Fibroblast of peridontal ligament (primary cell): ENCODE data around the gene RRAGB.
"Not testable (repeated sequence)": the region's sequence is repeated elsewhere in the genome, so short reads cannot be mapped to it uniquely, and the experiment has no call there.

Experiments
- DNase-seq: peaks from one replicate; pipeline ENCODE4 v3.0.0-alpha.2; 2010; ENCODE audit errors: extremely low read depth

The RRAGB gene, protein sequence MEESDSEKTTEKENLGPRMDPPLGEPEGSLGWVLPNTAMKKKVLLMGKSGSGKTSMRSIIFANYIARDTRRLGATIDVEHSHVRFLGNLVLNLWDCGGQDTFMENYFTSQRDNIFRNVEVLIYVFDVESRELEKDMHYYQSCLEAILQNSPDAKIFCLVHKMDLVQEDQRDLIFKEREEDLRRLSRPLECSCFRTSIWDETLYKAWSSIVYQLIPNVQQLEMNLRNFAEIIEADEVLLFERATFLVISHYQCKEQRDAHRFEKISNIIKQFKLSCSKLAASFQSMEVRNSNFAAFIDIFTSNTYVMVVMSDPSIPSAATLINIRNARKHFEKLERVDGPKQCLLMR

GRCh38 chrX:55717521-55718497, at the start of gene RRAGB:
TSS of gene RRAGB (plus strand) at chrX:55717749. CDS start at chrX:55718328, 579 bp downstream.
- peak; percentile 90 for DNase-seq

DNA sequence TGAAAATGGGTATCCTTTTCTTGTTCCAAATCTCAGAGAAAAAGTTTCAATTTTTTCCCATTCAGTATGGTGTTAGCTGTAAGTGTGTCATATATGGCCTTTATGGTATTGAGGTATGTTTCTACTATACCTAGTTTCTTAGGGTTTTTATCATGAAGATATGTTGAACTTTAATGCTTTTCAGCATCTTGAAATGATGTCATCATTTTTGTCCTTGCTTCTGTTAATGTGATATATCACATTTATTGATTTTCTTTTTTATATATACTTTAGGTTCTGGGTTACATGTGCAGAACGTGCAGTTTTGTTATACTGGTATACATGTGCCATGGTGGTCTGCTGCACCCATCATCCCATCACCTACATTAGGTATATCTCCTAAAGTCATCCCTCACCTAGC, 49.5 kb upstream of the RRAGB start:
- no peak for DNase-seq

DNA sequence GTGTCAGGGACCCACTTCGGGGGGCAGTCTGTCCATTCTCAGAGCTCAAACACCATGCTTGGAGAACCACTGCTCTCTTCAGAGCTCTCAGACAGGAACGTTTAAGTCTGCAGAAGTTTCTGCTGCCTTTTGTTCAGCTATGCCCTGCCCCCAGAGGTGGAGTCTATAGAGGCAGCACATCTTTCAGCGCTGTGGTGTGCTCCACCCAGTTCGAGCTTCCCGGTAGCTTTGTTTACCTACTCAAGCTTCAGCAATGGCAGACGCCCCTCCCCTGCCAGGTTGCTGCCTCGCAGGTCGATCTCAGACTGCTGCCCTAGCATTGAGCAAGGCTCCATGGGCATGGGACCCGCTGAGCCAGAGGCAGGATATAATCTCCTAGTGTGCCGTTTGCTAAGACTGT, 29.0 kb upstream of the RRAGB start:
- DNase-seq, result not testable (repeated sequence)

GRCh38 chrX:55695227-55696018, 22.1 kb upstream of the RRAGB start:
- DNase-seq, result no peak

- no peak for DNase-seq
These were observed 20.2 kb upstream of the RRAGB start for GRCh38 chrX:55697381-55697780.

GRCh38 chrX:55702671-55703070, 14.9 kb upstream of the RRAGB start:
- DNase-seq, result no peak

- not testable (repeated sequence) for DNase-seq
These were observed 14.1 kb upstream of the RRAGB start for GRCh38 chrX:55703436-55703835.

DNA sequence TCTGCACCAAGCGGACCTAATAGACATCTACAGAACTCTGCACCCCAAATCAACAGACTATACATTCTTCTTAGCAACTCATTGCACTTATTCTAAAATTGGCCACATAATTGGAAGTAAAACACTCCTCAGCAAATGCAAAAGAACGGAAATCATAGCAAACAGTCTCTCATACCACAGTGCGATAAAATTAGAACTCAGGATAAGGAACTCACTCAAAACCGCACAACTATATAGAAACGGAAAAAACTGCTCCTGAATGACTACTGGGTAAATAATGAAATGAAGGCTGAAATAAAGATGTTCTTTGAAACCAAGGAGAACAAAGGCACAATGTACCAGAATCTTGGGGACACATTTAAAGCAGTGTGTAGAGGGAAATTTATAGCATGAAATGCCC, 12.5 kb upstream of the RRAGB start:
- not testable (repeated sequence) for DNase-seq

DNA sequence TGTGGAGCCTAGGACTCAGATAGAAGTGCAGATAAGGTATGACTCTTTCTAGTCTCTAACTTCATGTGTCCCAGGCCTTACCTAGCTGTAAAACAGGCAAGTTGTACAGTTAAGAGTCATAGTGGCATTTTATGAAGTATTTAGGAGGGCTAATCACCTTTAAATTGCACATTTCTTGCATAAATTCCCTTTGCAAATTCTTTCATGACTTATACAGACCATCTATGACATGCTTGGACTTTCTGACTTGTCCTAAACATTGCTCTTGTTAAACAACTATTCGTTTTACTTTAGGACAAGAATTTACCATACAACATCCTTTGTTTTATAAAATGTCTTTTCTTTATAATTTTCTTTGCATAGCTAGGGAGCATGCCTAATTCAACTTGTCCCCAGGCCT, 7.8 kb upstream of the RRAGB start:
- no peak for DNase-seq

DNA sequence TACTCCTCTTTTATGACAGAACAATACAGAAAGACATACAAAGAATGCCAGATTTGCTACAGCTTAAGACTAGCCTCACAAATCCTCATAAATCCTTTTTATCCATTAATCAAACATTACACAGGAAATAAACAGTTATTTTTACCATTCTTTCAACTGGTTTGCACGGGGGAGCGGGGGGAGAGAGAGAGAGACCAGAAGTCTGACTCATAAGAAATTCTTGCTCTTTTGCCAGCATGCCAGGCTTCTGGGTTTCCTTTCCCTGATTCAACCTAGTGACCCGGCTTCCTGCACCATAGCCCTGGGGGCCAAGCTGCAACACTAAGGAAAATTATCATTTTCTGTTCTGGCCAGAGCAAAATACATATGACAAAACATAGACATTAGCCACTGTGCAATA, 6.8 kb upstream of the RRAGB start:
- DNase-seq, result peak; percentile 34

DNA sequence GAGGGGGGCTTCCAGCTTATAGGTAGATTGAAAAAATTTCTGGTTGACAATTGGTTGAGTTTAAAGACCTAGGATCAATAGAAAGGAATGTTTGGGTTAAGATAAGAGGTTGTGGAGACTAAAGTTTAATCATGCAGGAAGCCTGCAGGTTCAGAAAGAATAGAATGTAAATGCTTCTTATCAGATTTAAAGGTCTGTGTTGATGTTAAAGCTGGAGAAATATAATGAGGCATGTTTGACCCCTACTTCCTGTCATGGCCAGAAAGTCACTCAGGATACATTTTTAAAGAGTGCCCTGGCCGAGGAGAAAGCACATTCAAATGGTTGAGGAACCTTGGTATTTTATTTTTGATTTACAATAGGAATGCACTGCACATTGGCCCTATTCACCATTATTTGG, 3.9 kb upstream of the RRAGB start:
- no peak for DNase-seq

GRCh38 chrX:55714161-55714560, 3.4 kb upstream of the RRAGB start:
- DNase-seq, result no peak

DNA sequence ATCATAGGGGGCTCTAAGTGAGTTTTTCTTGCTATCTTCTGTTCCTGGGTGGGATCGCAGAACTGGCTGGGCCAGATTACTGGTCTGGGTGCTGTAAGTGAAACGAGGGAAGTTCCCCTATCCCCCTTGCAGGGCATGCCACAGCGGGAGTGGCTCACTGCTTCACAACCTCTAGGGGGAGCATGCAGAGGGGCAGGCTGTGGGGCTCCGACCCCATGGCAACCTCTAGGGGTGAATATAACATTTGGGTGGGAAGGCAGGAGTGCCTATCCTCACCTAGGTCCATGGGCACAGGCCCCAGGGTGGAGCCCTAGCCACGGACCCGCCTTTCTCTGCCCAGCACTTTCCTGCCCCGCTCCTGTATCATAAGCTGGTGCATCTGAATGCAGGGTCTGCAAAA, 1.7 kb upstream of the RRAGB start:
- DNase-seq, result no peak

- DNase-seq, result no peak
These were observed 612 bp upstream of the RRAGB start for GRCh38 chrX:55716937-55717336.

DNA sequence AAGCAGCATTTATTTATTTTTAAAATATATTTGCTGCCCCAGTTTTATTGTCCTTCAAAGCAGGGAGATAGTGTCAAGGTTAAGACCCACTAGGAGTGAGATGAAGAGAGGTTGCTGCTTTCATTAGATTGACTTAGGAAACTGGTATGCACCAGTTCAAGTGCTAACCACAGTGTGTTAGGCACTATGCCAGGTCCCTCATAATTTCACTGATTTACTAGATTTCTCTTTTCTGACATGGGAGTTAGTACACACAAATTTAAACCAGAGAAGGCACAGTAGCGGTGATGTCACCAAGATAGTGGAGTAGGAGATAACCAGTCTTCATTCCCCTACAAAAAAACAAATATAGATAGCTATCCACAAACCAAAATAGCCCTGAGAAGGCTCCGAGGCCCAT, 14.3 kb downstream of the RRAGB start:
- peak; percentile 4 for DNase-seq

- DNase-seq, result no peak
These were observed 21.4 kb downstream of the RRAGB start for GRCh38 chrX:55738969-55739368.

- DNase-seq, result no peak
These were observed 25.1 kb downstream of the RRAGB start for GRCh38 chrX:55742649-55743048.

DNA sequence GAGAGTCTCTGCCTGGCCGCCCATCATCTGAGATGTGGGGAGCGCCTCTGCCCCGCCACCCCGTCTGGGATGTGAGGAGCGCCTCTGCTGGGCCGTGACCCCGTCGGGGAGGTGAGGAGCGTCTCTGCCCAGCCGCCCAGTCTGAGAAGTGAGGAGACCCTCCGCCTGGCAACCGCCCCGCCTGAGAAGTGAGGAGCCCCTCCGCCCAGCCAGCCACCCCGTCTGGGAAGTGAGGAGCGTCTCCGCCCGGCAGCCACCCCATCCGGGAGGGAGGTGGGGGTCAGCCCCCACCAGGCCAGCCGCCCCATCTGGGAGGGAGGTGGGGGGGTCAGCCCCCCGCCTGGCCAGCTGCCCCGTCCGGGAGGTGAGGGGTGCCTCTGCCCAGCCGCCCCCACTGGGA, 30.9 kb downstream of the RRAGB start:
- not testable (repeated sequence) for DNase-seq

GRCh38 chrX:55750256-55750655, 32.7 kb downstream of the RRAGB start:
- no peak for DNase-seq

DNA sequence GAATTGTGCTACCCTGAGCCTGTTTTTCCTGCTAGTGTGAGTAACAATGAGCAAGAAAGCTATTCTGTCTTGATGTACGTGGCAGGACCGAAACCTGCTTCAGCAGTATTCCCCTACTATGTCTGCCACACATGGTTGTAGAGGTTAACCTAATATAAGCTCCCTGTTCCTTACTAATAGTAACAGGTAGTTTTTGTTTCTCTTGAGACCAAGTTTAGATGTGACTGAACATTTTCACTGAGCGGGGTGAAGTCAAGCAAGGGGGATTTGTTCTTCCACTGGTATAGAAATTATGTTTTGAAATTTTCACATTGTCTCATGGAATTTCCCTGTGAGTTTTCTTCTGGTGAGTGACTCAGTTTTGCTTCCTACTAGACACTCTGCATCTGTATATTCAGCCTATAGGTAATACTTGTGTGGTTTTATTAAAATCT, 37.3 kb downstream of the RRAGB start:
- DNase-seq, result no peak

DNA sequence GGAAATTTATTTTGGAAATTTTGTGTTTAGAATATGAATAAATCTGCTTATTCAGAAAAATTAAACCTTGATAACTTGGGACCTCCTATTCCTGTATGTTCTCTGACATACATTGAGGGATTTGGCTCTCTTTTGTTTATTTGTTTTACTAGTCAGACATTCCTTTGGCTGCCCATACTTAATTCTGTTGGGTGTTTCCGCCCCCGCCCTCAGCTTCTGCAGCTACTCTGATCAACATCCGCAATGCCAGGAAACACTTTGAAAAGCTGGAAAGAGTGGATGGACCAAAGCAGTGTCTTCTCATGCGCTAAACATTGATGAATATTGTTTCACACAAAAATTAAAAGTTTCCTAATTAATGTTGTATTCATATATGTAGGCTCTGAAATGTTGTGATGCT, 40.5 kb downstream of the RRAGB start:
- DNase-seq, result peak; percentile 1

DNA sequence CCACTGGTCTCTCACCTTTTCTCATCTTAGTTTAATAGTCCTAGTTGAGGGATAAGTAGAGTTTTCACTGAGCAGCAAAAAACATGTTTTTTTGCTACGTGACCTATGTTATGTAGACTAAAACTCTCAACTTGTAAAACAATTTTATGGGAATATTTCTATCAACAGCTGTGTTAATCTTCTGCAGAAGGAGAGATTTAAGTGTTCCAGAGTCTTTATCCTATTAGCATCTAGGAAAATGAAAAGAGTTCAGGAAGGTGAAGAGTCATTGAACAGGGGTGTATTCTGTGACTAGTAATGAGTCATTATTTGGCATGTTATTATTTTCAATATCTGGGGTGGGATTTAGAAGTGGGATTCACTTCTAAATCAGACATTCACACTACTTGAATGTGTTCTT, 41.9 kb downstream of the RRAGB start:
- DNase-seq, result no peak
